ACC112 (cell line): ENCODE data around the gene CARTPT.

Experiments
- H2AFZ ChIP-seq: fragments of 200-600 bp; sonication (generic); one replicate; pipeline ENCODE4 v1.6.0; 2017; ENCODE audit warnings: antibody characterized with exemption, low read length; ENCODE audit not compliant: unreplicated experiment
- H3K27ac ChIP-seq: fragments of 200-600 bp; sonication (generic); 2 replicates; pipeline ENCODE4 v1.5.1; 2014; ENCODE audit warnings: low read depth, mild to moderate bottlenecking, antibody characterized with exemption, low read length, moderate library complexity
- H3K27me3 ChIP-seq: fragments of 200-600 bp; sonication (generic); 2 replicates; pipeline ENCODE4 v1.6.1; 2014; ENCODE audit warnings: mild to moderate bottlenecking, antibody characterized with exemption, low read length, moderate library complexity, mixed read lengths; ENCODE audit not compliant: insufficient read depth
- H3K36me3 ChIP-seq: fragments of 200-600 bp; sonication (generic); 2 replicates; pipeline ENCODE4 v1.6.1; 2016; ENCODE audit warnings: mild to moderate bottlenecking, antibody characterized with exemption, low read length, moderate library complexity, mixed read lengths; ENCODE audit not compliant: insufficient read depth
- H3K4me1 ChIP-seq: fragments of 200-600 bp; sonication (generic); one replicate; pipeline ENCODE4 v1.6.1; 2016; ENCODE audit warnings: low read length, mixed read lengths; ENCODE audit not compliant: insufficient read depth, unreplicated experiment, control insufficient read depth
- H3K4me3 ChIP-seq: fragments of 200-600 bp; sonication (generic); 2 replicates; pipeline ENCODE4 v1.5.1; 2014; ENCODE audit warnings: mild to moderate bottlenecking, low read depth, low read length
- H3K79me2 ChIP-seq: fragments of 200-600 bp; sonication (generic); one replicate; pipeline ENCODE4 v1.6.0; 2016; ENCODE audit warnings: low read length; ENCODE audit not compliant: control insufficient read depth, unreplicated experiment, insufficient read depth

CARTPT gene

DNA sequence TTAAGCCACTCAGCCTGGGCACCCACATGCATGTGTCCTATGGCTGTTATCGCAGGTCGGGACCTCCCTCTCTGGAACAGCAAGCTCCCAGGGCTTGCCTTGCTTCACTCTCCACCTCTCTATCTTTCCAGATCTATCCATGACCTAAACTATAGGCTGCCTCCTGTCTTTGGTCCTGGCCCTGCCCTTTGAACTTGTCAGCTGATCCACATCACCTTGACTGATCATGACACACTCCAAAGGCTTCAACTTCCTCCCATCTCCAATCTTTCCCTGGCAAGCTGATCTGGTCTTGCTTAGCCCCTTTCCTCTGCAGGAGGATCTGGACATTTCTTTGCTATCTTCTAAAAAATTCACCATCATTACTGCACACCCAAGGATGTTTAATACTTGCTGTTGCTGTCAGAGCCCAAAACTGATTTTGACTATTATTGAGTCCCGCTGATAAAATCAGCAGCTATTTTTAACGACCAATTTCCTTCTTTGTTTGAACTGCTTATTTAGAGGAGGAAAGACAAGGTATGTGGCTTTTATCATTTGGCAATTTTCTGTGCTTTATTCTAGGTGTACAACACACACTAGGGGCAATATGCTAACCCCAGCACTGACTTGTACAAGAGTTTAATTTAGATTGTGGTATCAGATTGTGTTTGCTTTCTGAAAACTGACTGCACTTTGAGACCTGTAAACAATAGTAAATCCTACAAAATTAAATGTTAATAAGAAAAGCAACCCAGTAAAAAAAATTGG, 33.5 kb downstream of the CARTPT start:
- no peaks in the 10 kb centered on the region for H3K36me3 ChIP-seq
- no peak overlapping the region for H3K4me3 ChIP-seq
- peaks cover 3% of the 10 kb centered on the region for H3K4me1 ChIP-seq
- H2AFZ ChIP-seq: no peak overlapping the region
- H3K27ac ChIP-seq: no peak overlapping the region
- H3K79me2 ChIP-seq: no peaks in the 10 kb centered on the region
- H3K27me3 ChIP-seq: peaks cover 5% of the 10 kb centered on the region; the same call in 1 of the 2 replicates

DNA sequence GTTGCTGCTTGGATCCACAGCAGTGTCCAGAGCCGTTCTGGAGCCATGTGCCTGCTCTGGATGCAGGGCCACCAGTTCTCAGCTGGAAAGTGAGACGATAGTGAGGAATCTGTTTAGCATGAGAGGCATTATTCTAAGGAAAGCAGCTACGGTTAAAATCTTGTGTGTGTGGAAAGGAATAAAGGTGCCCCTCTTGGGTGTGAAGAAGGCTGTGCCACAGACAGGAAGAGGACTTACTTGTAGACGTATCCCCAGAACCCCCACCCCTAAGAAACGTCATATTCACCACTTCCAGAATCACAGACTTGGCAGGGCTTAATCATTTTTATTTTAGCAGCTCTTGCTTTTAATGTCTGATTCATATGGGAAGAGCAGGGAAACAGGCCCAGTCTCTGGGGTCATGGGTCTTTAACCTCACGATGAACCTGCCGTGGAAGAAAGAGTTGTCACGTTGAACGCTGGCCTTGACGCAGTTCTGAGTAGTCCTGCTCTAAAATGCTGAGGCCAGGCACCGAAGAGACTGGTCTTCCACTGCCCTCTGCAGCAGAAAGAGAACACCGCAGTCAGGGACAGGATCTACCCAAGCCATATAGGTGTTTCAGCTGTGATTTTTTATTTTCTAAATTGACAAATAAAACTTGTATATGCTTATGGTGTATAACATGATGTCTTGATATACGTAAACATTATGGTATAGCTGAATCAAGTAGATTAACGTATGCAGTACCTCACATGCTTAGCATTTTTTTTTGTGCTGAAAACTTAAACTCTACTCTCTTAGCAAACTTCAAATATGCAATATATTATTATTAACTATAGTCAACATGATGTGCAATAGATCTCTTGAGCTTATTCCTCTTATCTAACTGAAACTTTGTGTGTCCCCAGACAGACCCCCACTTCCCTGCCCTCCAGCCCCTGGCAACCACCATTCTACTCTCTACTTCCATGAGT, 38.8 kb downstream of the CARTPT start:
- H3K27me3 ChIP-seq: peaks cover 14% of the 10 kb centered on the region
- no peak overlapping the region for H3K27ac ChIP-seq
- H3K4me1 ChIP-seq: peaks cover 3% of the 10 kb centered on the region
- H3K36me3 ChIP-seq: no peaks in the 10 kb centered on the region
- H3K4me3 ChIP-seq: peak overlapping the region; percentile 26; the same call in 1 of the 2 replicates
- peak overlapping the region; percentile 72 for H2AFZ ChIP-seq
- no peaks in the 10 kb centered on the region for H3K79me2 ChIP-seq

DNA sequence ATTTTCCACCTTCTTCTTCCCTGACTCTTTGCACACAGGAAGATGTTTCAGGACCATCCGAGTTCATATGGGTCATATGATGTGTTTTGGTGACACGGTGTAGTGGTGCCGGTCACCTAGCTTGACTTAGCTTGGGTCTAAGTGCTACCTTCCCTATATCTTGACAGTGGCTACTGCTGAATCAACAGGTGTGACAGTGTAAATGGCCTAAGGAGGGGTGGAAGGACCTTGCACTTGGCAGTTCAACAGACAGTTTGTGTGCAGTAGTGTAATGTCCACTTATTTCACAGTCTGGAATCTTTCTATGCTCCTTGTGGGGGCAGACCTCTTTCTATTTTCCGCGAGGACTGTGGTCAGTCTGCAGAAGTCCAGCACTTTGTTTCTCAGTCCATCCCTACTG, 43.8 kb downstream of the CARTPT start:
- Histone ChIP-seq H3K36me3 (no peaks in the 10 kb centered on the region), H3K27ac (no peak overlapping the region), H3K27me3 (peaks cover 12% of the 10 kb centered on the region), H3K79me2 (no peaks in the 10 kb centered on the region), H2AFZ (no peak overlapping the region), H3K4me3 (no peak overlapping the region), H3K4me1 (peaks cover 9% of the 10 kb centered on the region)

DNA sequence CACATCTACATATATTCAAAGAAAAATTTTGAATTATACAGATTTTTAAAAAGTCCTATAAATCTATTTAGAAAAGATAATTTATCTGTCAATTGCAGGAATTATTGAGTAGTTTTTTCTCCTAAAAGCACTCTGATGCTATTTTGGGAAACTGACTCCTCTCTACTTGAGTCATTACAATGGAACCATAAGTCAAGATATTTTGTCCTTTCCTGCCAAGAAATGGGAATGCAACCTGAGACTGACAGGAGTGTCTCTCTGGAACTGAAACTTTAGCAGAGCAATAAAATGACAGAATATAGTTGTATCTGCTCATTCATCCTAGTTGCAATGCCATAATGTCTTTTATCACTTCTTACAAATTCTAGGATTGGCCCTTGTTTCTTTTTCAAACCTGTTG, 48.6 kb downstream of the CARTPT start:
- no peak overlapping the region for H2AFZ ChIP-seq
- H3K4me1 ChIP-seq: peaks cover 18% of the 10 kb centered on the region
- no peak overlapping the region for H3K27ac ChIP-seq
- no peak overlapping the region for H3K4me3 ChIP-seq
- peaks cover 5% of the 10 kb centered on the region for H3K27me3 ChIP-seq
- no peaks in the 10 kb centered on the region for H3K79me2 ChIP-seq
- no peaks in the 10 kb centered on the region for H3K36me3 ChIP-seq

DNA sequence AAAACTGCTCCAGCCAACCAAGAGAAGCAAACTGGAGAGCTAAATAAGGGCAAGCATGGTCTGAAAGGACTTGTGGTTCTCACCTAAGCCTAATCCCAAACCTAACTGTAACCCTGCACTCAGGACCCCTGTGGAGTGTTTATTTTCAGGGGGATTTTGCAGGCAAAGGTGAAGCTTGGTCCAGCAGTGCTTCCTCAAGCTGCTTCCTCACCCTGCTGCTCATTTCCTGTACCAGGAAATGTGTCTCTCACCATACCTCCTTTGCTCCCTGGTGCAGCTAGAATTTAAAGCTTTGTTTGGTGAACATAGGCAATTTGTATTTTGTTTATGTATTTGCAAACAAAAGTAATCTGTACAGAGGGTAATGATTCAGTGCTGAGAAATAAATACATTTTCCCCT, 50.2 kb downstream of the CARTPT start:
- Histone ChIP-seq H3K79me2 (no peaks in the 10 kb centered on the region), H3K4me3 (no peak overlapping the region), H3K27me3 (no peaks in the 10 kb centered on the region), H3K27ac (no peak overlapping the region), H3K36me3 (no peaks in the 10 kb centered on the region), H2AFZ (no peak overlapping the region), H3K4me1 (peaks cover 18% of the 10 kb centered on the region)

DNA sequence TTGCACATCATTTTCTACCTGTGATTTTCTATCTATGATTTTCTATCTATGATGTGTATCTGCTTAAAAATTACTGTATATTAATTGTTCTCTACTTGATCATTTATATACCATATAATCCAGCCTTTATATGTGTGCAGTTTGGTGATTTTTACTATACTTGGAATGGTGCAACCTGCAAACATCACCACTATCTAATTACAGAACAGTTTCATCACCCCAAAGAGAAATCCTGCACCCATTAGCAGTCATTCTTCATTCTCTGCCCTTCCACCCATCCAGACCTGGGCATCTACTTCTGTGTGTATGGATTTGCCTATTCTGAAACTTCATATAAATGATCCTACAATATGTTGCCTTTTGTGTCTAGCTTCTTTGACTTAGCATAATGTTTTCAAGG, 51.3 kb downstream of the CARTPT start:
- Histone ChIP-seq H3K4me1 (peaks cover 18% of the 10 kb centered on the region), H3K79me2 (no peaks in the 10 kb centered on the region), H3K27me3 (no peaks in the 10 kb centered on the region), H3K4me3 (no peak overlapping the region), H2AFZ (no peak overlapping the region), H3K36me3 (no peaks in the 10 kb centered on the region), H3K27ac (no peak overlapping the region)
